Activated T-cell treated with anti-CD3 and anti-CD28 coated beads, Interleukin-2, amount 50 U/mL, for 72 hours (primary cell): ENCODE results near the gene EPHB2. TPM values are rescaled to one million over a fixed set of nuclear protein-coding genes. Genes with fewer than 3 reads are reported as not detected.
"Not testable (repeated sequence)": the region's sequence is repeated elsewhere in the genome, so short reads cannot be mapped to it uniquely, and the experiment has no call there.

Source experiments
- ATAC-seq, 2 donors: fragments of 150-1000 bp; cut with Tn5 transposase; replicated peaks in 1 of 2; 2 replicates each; pipeline ENCODE4 v1.10.0; 2021; ENCODE audit warnings: moderate library complexity in 2 of 2, mild to moderate bottlenecking in 1 of 2
- DNase-seq, 2 donors: peaks; one replicate each; pipeline ENCODE4 v3.0.0; 2021 to 2022; ENCODE audit warnings: mixed read lengths in 1 of 2
- H3K27ac Mint-ChIP-seq: one replicate; pipeline ENCODE4 v1.8.0; 2022; ENCODE audit warnings: mild to moderate bottlenecking, moderate library complexity, mixed read lengths
- H3K27me3 Mint-ChIP-seq: one replicate; pipeline ENCODE4 v1.8.0; 2022; ENCODE audit warnings: low read depth, mixed read lengths
- H3K36me3 Mint-ChIP-seq, 2 donors: one replicate each; pipeline ENCODE4 v1.8.0; 2022; ENCODE audit warnings: mixed read lengths in 2 of 2, mild to moderate bottlenecking in 1 of 2; ENCODE audit not compliant: insufficient read depth in 2 of 2
- H3K4me1 Mint-ChIP-seq: one replicate; pipeline ENCODE4 v1.8.0; 2022; ENCODE audit warnings: low read depth, mixed read lengths
- H3K4me3 Mint-ChIP-seq, 2 donors: one replicate each; pipeline ENCODE4 v1.8.0; 2022; ENCODE audit warnings: mild to moderate bottlenecking in 2 of 2, mixed read lengths in 2 of 2, moderate library complexity in 2 of 2
- H3K9me3 Mint-ChIP-seq, 2 donors: one replicate each; pipeline ENCODE4 v1.8.0; 2022; ENCODE audit warnings: mixed read lengths in 2 of 2
- total RNA-seq, 2 donors: library from RNA; stranded (reverse); gene quantifications; one replicate each; pipeline ENCODE4 v1.2.3, GENCODE V29; 2022

Gene EPHB2
- total RNA-seq: under 1 TPM in 1 of 2 donors, not detected in 1; 0.22 TPM

GRCh38 chr1:22710701-22711049 is at the start of gene EPHB2:
EPHB2 (plus strand) TSS chr1:22710839; CDS start chr1:22710983, 144 bp downstream.
- Mint-ChIP-seq H3K27me3 (peaks cover 68% of the 10 kb centered on the region), H3K9me3 (no peaks in the 10 kb centered on the region), H3K27ac (no peak within 1 kb of the TSS), H3K4me3 (peak within 1 kb of the TSS; percentile 60 to 68), H3K36me3 (no peaks in the 10 kb centered on the region), H3K4me1 (peaks cover 10% of the 10 kb centered on the region)
- DNase-seq (peak; percentile 47 to 48), ATAC-seq (peak; percentile 73 to 83)

GRCh38 chr1:22661880-22662279 is 48.8 kb upstream of the EPHB2 start:
- Mint-ChIP-seq H3K9me3 (no peaks in the 10 kb centered on the region), H3K4me3 (no peak overlapping the region), H3K27me3 (peaks cover 10% of the 10 kb centered on the region), H3K36me3 (no peaks in the 10 kb centered on the region), H3K4me1 (no peaks in the 10 kb centered on the region), H3K27ac (no peak overlapping the region)
- DNase-seq (no peak), ATAC-seq (no peak)

GRCh38 chr1:22662318-22662717 is 48.3 kb upstream of the EPHB2 start:
- Mint-ChIP-seq H3K27ac (no peak overlapping the region), H3K27me3 (peaks cover 10% of the 10 kb centered on the region), H3K36me3 (no peaks in the 10 kb centered on the region), H3K9me3 (no peaks in the 10 kb centered on the region), H3K4me1 (no peaks in the 10 kb centered on the region), H3K4me3 (no peak overlapping the region)
- DNase-seq (no peak), ATAC-seq (no peak)

- no peak for ATAC-seq
- Mint-ChIP-seq H3K27ac (no peak overlapping the region), H3K4me3 (no peak overlapping the region), H3K27me3 (peaks cover 10% of the 10 kb centered on the region), H3K4me1 (no peaks in the 10 kb centered on the region), H3K9me3 (no peaks in the 10 kb centered on the region), H3K36me3 (no peaks in the 10 kb centered on the region)
- DNase-seq: no peak
Observed at GRCh38 chr1:22662986-22663408, 47.6 kb upstream of the EPHB2 start.

GRCh38 chr1:22665752-22666151 is 44.9 kb upstream of the EPHB2 start:
- Mint-ChIP-seq H3K4me3 (no peak overlapping the region), H3K9me3 (no peaks in the 10 kb centered on the region), H3K27ac (no peak overlapping the region), H3K36me3 (no peaks in the 10 kb centered on the region), H3K27me3 (no peaks in the 10 kb centered on the region), H3K4me1 (no peaks in the 10 kb centered on the region)
- ATAC-seq: no peak
- DNase-seq: no peak

GRCh38 chr1:22666412-22666811 is 44.2 kb upstream of the EPHB2 start:
- DNase-seq (no peak), ATAC-seq (no peak)
- H3K4me1 Mint-ChIP-seq: no peaks in the 10 kb centered on the region
- no peak overlapping the region for H3K4me3 Mint-ChIP-seq
- H3K27ac Mint-ChIP-seq: no peak overlapping the region
- no peaks in the 10 kb centered on the region for H3K27me3 Mint-ChIP-seq
- H3K36me3 Mint-ChIP-seq: no peaks in the 10 kb centered on the region
- H3K9me3 Mint-ChIP-seq: no peaks in the 10 kb centered on the region

GRCh38 chr1:22668840-22669239 is 41.8 kb upstream of the EPHB2 start:
- H3K4me1 Mint-ChIP-seq, DNase-seq, H3K27ac Mint-ChIP-seq, H3K9me3 Mint-ChIP-seq, H3K36me3 Mint-ChIP-seq, ATAC-seq, H3K4me3 Mint-ChIP-seq: not testable (repeated sequence)
- peaks cover 16% of the 10 kb centered on the region for H3K27me3 Mint-ChIP-seq

- H3K4me1 Mint-ChIP-seq: peaks cover 10% of the 10 kb centered on the region
- H3K27me3 Mint-ChIP-seq: peaks cover 32% of the 10 kb centered on the region
- no peak for ATAC-seq
- no peak for DNase-seq
- no peaks in the 10 kb centered on the region for H3K9me3 Mint-ChIP-seq
- no peak overlapping the region for H3K4me3 Mint-ChIP-seq
- H3K36me3 Mint-ChIP-seq: no peaks in the 10 kb centered on the region
- H3K27ac Mint-ChIP-seq: no peak overlapping the region
Observed at GRCh38 chr1:22670352-22670975, 40.2 kb upstream of the EPHB2 start.

- Mint-ChIP-seq H3K4me3 (no peak overlapping the region), H3K27me3 (peaks cover 36% of the 10 kb centered on the region), H3K36me3 (no peaks in the 10 kb centered on the region), H3K9me3 (no peaks in the 10 kb centered on the region), H3K4me1 (peaks cover 10% of the 10 kb centered on the region), H3K27ac (no peak overlapping the region)
- ATAC-seq: no peak
- no peak for DNase-seq
Observed at GRCh38 chr1:22671999-22672398, 38.6 kb upstream of the EPHB2 start.

GRCh38 chr1:22673486-22674409 is 36.9 kb upstream of the EPHB2 start:
- Mint-ChIP-seq H3K9me3 (no peaks in the 10 kb centered on the region), H3K27me3 (peaks cover 36% of the 10 kb centered on the region), H3K27ac (no peak overlapping the region), H3K4me3 (no peak overlapping the region), H3K4me1 (peaks cover 10% of the 10 kb centered on the region), H3K36me3 (no peaks in the 10 kb centered on the region)
- peak; percentile 83 to 92 for ATAC-seq
- DNase-seq: peak; percentile 16 to 32

GRCh38 chr1:22674410-22674749 is 36.3 kb upstream of the EPHB2 start:
- Mint-ChIP-seq H3K27me3 (peaks cover 36% of the 10 kb centered on the region), H3K4me1 (peaks cover 10% of the 10 kb centered on the region), H3K9me3 (no peaks in the 10 kb centered on the region)

GRCh38 chr1:22676151-22676550 is 34.5 kb upstream of the EPHB2 start:
- Mint-ChIP-seq H3K27me3 (peaks cover 36% of the 10 kb centered on the region), H3K4me1 (peaks cover 10% of the 10 kb centered on the region)
- not testable (repeated sequence) for ATAC-seq, H3K27ac Mint-ChIP-seq, DNase-seq, H3K36me3 Mint-ChIP-seq, H3K4me3 Mint-ChIP-seq, H3K9me3 Mint-ChIP-seq

More at GRCh38 chr1:22674410-22674749, 36.3 kb upstream of the EPHB2 start:
- ATAC-seq (no peak), DNase-seq (no peak)
- Mint-ChIP-seq H3K4me3 (no peak overlapping the region), H3K36me3 (no peaks in the 10 kb centered on the region), H3K27ac (no peak overlapping the region)

GRCh38 chr1:22676916-22677583 is 33.6 kb upstream of the EPHB2 start:
- DNase-seq (no peak), ATAC-seq (no peak)
- Mint-ChIP-seq H3K4me3 (no peak overlapping the region), H3K4me1 (peaks cover 10% of the 10 kb centered on the region), H3K9me3 (no peaks in the 10 kb centered on the region), H3K27me3 (peaks cover 31% of the 10 kb centered on the region), H3K36me3 (no peaks in the 10 kb centered on the region), H3K27ac (no peak overlapping the region)
